T-helper 2 cell treated with Interferon-gamma antibody and Interleukin-4, amounts not matched to agents 100 ng/mL and 5 ng/mL, for 36 hours (primary cell): ENCODE results near the gene TCF25. TPM values are rescaled to one million over a fixed set of nuclear protein-coding genes. Genes with fewer than 3 reads are reported as not detected.
"Not testable (repeated sequence)": the region's sequence is repeated elsewhere in the genome, so short reads cannot be mapped to it uniquely, and the experiment has no call there.

ENCODE experiments used
- intact Hi-C: fragments of 100-400 bp; cut with micrococcal nuclease; formaldehyde crosslinking; loops from one replicate; pipeline ENCODE4 v1.15.1; 2023
- total RNA-seq: library from RNA; stranded (reverse); gene quantifications from 2 replicates; pipeline ENCODE4 v1.2.3, GENCODE V29; 2022

TCF25 gene, protein sequence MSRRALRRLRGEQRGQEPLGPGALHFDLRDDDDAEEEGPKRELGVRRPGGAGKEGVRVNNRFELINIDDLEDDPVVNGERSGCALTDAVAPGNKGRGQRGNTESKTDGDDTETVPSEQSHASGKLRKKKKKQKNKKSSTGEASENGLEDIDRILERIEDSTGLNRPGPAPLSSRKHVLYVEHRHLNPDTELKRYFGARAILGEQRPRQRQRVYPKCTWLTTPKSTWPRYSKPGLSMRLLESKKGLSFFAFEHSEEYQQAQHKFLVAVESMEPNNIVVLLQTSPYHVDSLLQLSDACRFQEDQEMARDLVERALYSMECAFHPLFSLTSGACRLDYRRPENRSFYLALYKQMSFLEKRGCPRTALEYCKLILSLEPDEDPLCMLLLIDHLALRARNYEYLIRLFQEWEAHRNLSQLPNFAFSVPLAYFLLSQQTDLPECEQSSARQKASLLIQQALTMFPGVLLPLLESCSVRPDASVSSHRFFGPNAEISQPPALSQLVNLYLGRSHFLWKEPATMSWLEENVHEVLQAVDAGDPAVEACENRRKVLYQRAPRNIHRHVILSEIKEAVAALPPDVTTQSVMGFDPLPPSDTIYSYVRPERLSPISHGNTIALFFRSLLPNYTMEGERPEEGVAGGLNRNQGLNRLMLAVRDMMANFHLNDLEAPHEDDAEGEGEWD
- total RNA-seq: 208 and 234 TPM in 2 replicates

GRCh38 chr16:89873109-89873971 lies at the start of gene TCF25:
Gene TCF25, plus strand, starts transcription at chr16:89873592. Its CDS starts 76 bp downstream, at chr16:89873668.
- intact Hi-C loops: loop anchor here (2.0 to 10.0 kb wide), 4 partner anchors 99 to 756 kb away; partner anchors contain the start of genes VPS9D1 and ZNF276

GRCh38 chr16:89823824-89824148 lies 49.6 kb upstream of the TCF25 start:
- intact Hi-C loops: not testable (repeated sequence)

DNA sequence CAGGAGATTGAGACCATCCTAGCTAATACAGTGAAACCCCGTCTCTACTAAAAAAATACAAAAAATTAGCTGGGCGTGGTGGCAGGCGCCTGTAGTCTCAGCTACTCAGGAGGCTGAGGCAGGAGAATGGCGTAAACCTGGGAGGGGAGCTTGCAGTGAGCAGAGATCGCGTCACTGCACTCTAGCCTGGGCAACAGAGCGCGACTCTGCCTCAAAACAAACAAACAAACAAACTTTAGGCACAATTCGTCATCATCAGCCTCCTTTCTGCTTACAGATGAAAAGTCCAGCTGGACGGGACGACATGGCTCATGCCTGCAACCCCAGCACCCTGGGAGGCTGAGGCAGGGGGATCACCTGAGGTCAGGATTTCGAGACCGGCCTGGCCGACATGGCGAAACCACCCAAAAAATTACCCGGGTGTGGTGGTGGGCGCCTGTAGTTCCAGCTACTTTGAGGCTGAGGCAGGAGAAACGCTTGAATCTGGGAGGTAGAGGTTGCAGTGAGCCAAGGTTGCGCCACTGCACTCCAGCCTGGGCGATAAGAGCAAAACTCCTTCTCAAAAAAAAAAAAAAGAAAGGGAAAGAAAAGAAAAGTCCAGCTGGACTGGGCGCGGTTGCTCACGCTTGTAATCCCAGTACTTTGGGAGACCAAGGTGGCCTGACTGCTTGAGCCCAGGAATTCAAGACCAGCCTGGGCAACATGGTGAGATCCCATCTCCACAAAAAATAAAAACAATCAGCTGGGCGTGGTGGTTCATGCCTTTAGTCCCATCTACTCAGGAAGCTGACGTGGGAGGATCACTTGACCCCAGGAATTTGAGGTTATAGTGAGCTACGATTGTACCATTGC lies 46.6 kb upstream of the TCF25 start:
- intact Hi-C loops: no loop called here

GRCh38 chr16:89827383-89828198 lies 45.8 kb upstream of the TCF25 start:
- intact Hi-C loops: no loop called here

- intact Hi-C loops: no loop called here
These were observed 45.1 kb upstream of the TCF25 start, which contains the start of gene SPIRE2 for GRCh38 chr16:89828199-89828869. Gene SPIRE2, plus strand, starts transcription at chr16:89828475. Its CDS starts 76 bp downstream, at chr16:89828551.

DNA sequence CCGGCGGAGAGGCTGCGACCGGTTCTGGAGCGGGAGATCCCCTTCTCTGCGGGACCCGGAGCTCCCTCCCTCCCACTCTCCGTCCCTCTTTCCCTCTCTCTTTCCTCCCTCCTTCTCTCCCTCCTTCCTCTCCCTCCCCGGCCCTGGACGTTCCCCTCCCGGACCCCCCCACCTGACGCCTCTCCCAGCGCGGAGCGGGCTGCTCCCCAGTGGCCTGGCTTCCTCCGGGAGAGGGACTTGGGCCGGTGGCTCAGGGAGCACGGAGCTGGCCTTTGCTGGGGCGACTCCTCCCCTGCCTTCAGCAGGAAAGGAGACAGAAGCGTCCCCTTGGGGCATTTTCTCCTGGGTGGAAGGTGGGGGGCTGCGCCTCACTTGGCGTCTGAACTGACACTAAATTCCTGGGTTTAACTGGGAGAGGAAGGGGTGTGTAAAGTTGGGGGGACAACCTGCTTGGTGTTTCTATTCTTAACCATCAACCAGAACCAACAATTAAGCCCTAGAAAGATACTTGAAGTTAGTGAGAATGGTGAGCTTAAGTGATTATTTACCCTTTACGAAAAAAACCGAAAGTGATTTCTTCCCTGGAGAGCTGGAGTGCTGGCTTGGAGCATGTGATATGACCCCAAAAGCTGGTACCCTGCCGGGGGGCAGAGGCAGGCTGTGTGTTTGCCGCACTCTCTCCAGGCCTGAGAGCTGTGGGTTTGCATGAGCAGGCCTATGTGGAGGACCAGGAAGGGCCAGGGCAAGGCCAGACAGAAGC lies 44.3 kb upstream of the TCF25 start:
- intact Hi-C loops: no loop called here

DNA sequence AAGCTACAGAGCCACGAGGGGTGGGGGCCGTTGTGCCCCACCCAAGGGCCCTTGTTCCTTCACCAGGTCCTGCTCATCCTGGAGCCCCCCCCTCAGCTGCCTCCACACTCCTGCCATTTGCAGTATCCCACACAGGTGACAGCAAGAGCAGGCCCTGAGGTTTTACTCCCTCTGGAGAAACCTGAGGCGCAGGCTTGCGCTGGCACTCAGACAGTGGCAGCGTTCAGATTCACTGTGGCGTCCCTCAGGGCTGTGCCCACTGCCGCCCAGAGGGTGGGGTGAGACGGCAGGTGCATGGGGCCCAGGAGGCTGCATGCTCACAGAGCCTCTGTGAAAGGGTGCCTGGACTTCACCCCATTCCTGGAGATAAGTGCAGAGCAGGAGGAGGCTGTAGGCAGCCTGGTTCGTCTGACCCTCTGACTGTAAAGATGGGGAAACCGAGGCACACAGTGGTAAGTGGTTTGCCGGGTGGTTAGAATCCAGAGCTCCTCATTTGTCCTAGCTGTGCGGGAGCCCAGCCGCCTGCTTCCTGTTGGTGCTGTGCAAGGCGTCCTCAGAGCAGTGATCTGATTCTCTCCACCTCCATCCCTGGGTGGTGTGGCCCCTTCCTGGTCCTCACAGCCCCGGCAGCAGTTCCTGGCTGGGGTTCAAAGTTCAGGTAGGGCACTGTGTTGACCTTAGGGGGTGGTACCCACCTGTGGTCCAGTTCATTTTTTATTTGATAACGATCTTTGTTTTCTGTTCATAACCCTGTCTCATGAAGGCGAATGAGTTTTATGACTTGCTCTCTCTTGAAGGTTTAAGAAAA lies 43.6 kb upstream of the TCF25 start:
- intact Hi-C loops: no loop called here

DNA sequence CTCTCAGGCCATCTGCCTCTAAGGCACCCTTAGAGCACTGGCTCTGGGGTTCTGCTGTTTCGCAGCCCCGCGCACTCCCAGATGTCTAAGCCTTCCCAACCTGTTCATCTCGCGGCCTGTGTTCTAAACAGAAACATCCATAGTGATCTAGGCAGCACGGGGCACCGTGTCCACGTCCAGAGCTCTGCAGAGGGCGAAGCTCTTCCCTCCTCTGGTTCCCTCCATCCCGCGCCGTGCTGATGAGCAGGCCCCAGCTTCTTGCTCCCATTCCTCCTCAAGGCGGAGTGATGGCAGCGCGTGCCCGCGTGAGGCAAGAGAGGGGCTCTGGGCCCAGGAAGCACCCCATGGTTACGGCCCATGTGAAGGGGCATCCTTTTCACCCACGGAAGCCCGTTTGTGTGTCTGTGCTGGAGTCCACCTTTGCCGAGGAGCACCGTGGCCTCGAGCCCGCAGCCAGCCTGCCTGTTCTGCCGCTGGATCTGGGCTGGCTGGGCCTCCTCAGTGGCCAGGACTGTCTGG lies 41.5 kb upstream of the TCF25 start:
- intact Hi-C loops: no loop called here

- intact Hi-C loops: not testable (repeated sequence)
These were observed 39.6 kb upstream of the TCF25 start for GRCh38 chr16:89833664-89834363.

DNA sequence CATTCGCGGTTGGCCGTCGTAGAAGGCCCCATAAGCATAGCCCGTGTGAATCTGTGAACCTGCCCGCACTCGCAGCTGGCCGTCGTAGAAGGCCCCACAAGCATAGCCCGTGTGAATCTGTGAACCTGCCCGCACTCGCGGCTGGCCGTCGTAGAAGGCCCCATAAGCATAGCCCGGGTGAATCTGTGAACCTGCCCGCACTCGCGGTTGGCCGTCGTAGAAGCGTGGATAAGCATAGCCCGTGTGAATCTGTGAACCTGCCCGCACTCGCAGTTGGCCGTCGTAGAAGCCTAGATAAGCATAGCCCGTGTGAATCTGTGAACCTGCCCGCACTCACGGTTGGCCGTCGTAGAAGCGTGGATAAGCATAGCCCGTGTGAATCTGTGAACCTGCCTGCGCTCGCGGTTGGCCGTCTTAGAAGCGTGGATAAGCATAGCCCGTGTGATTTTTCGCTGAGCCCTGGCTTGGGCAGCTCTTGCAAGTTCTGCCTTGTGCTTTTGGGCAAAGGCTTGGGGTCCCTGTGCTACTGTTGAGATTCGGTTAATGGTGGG lies 38.5 kb upstream of the TCF25 start:
- intact Hi-C loops: not testable (repeated sequence)

DNA sequence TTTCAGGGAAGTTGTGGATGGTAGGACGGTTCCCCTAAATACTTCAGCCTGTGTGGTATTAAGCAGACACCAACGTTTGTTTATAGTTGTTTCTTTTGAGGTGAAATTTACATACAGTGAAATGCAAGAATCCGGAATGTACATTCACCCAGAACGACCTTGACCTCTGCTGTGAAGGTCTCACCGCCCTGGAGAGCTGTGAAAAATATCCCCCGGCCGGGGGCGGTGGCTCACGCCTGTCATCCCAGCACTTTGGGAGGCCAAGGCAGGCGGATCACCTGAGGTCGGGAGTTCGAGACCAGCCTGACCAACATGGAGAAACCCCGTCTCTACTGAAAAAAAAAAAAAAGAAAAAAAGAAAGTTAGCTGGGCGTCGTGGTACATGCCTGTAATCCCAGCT lies 36.9 kb upstream of the TCF25 start:
- intact Hi-C loops: not testable (repeated sequence)

DNA sequence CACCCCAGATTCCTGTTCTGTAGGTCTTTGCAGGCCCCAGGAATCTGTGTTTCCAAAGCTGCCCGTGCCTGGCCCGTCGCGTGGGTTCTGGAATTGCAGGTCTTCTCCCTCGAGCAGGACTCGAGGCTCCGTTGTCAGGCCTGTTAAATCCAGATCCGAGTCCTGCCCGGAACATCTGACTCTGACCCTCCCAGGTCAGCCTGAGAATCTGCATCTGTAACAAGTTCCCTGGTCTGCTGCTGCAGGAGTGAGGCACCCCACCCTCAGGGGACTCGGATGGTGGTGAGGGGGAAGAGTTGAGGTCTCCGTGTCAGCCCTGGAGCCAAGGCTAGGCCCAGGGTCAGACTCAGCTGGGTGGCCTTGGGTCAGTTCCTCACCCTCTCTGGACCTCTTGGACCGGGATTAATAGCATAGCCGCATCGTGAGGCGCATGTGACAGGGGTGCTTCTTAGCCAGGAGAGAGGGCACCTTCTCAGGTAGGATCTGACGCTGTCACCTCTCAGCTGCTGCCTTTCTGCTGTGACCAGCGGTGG lies 36.3 kb upstream of the TCF25 start:
- intact Hi-C loops: loop anchor here (1.0 kb wide), 1 partner anchor 21 kb away; the partner anchor contains the start of gene FANCA

DNA sequence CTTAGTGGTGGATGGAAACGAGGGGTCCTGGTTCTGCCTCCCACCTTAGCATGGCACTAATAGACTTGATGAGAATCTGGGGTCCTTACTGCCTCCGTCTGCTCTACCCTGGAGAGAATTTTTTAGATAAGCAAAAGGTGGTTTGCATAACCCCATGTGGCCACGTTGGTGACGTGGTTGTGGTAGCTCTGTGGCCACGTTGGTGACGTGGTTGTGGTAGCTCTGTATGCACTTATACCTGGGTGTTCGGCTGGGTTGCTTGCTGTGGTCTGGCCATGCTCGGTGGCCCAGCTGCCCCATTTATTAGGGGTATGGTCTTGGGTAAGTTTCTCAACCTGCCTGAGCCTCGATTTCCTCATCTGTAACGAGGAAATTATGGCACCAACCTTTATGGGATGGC lies 32.1 kb upstream of the TCF25 start:
- intact Hi-C loops: no loop called here

DNA sequence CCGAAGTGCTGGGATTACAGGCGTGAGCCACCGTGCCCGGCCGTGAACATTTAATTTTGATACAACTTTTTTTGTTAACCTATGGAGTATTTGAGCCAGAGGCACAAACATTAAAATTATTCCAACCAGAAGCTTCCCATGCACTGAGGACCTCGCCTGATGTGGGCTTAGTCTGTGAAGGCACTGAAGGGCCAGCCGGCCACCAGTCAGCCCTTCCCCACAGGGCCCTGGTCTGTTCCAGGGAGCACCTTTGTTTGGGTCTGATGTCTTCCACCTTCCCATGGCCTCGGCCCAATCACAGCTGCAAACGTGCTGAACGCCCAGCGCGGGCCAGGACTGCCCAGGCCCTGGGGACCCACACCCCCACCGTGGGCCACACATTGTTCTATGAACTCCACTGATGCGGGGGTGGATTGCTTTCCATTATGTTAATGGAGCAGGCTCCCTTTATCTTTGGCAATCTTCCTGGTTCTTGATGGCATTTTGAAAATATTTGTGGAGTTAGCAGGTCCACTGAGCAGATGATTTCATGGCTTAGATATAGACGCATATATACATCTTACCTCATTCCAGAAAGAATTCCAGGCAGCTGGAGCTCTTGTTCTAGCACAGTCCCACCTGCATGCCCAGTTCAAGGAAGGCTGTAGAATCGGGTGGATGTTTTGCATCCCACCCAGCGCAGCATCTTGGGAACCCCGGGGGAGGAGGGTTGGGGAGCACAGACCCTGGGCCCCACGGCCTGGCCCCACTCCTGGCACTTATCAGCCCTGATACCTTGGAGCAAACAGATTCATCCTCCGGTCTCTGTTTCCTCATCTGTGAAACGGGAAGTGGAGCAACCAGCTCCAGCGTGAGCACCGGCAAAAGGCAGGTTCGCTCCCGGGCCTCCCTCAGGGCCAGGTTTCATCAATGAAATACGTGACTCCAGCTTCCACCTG lies 30.7 kb upstream of the TCF25 start:
- intact Hi-C loops: no loop called here
